Measurements from ENCODE around the gene SLC22A1. TPM values are rescaled to one million over a fixed set of nuclear protein-coding genes. Genes with fewer than 3 reads are reported as not detected.

The SLC22A1 gene
- total RNA-seq (2013; cell fraction: nucleolus; rRNA removed): 0.86 and 1.0 TPM in 2 replicates
- total RNA-seq (2014; rRNA removed) (0.05 and 0.17 TPM in 2 replicates), total RNA-seq (2014; rRNA removed; fragmentation: Illumina TruSeq; extraction: Trizol) (0.09 TPM in 2 replicates), total RNA-seq (2021) (0.28 and 1.1 TPM in 2 replicates), polyA plus RNA-seq (2011; rRNA removed) (0.15 TPM in 1 of 2 replicates, not detected in the other), polyA plus RNA-seq (2014; fragmentation: Illumina TruSeq; extraction: Trizol) (0.18 TPM in 1 of 2 replicates, not detected in the other), polyA plus RNA-seq (2014; fragmentation: Nextera tagmentation; extraction: Ambion mirVana) (under 1 TPM in 1 of 2 experiments, not detected in 1; 0.15 TPM), polyA plus RNA-seq (2014; rRNA removed) (0.09 and 0.23 TPM in 2 replicates), polyA plus RNA-seq (2016; fragmentation: Nextera tagmentation; extraction: Ambion mirVana) (not detected), polyA minus RNA-seq (2011; rRNA and poly(A)+ RNA removed) (0.44 and 0.82 TPM in 2 replicates), Bru-seq, nascent RNA (percentile 44 among the genes with signal in this experiment), BruChase-seq, experiment 1, labeled RNA remaining after a 6-hour chase (percentile 45 among the genes with signal in this experiment), BruChase-seq, experiment 2, labeled RNA remaining after a 2-hour chase (percentile 51 among the genes with signal in this experiment)
- polyA plus RNA-seq (2011; ENCODE audit: low read depth): not detected
- 0.08 and 0.37 TPM in 2 replicates for polyA plus RNA-seq (2011; cell fraction: cytosol; rRNA removed)
- 0.34 and 0.45 TPM in 2 replicates for polyA plus RNA-seq (2011; cell fraction: nucleus; rRNA removed)
- polyA plus RNA-seq (2012): 0.15 and 0.38 TPM in 2 replicates
- polyA minus RNA-seq (2011; cell fraction: cytosol; rRNA and poly(A)+ RNA removed): not detected in 2 replicates
- polyA minus RNA-seq (2011; cell fraction: nucleus; rRNA and poly(A)+ RNA removed): 1.8 and 3.7 TPM in 2 replicates
- long read RNA-seq, experiment 1: 0 reads
- long read RNA-seq, experiment 2: 0 reads

GRCh38 chr6:160121558-160121957 lies at the start of gene SLC22A1:
TSS of gene SLC22A1 (plus strand) at chr6:160121815. CDS start at chr6:160121936, 121 bp downstream.
- H4K20me1 ChIP-seq (ENCODE audit: control insufficient read depth, insufficient read depth): no peaks in the 10 kb centered on the region
- H3K4me3 ChIP-seq: no peak within 1 kb of the TSS
- TF ChIP-seq RAD21 (IDR thresholded peaks at IDR 0.05; ENCODE audit: insufficient read depth, low read depth, low read length) (no peak), SREBF2 (IDR thresholded peaks at IDR 0.05; ENCODE audit: low read length) (no peak), KAT2A (conservative IDR thresholded peaks at IDR 0.05; ENCODE audit: control insufficient read depth, low read depth, low read length) (no peak), ZNF217 (IDR thresholded peaks at IDR 0.05) (no peak), BMI1 (IDR thresholded peaks at IDR 0.05; ENCODE audit: borderline replicate concordance) (no peak), SMARCA5 (IDR thresholded peaks at IDR 0.05) (no peak), JUND (IDR thresholded peaks at IDR 0.05; ENCODE audit: low read depth, low read length) (no peak), MXI1 (IDR thresholded peaks at IDR 0.05; ENCODE audit: low read depth, low read length) (no peak)
- TF ChIP-seq, protein P1, sequence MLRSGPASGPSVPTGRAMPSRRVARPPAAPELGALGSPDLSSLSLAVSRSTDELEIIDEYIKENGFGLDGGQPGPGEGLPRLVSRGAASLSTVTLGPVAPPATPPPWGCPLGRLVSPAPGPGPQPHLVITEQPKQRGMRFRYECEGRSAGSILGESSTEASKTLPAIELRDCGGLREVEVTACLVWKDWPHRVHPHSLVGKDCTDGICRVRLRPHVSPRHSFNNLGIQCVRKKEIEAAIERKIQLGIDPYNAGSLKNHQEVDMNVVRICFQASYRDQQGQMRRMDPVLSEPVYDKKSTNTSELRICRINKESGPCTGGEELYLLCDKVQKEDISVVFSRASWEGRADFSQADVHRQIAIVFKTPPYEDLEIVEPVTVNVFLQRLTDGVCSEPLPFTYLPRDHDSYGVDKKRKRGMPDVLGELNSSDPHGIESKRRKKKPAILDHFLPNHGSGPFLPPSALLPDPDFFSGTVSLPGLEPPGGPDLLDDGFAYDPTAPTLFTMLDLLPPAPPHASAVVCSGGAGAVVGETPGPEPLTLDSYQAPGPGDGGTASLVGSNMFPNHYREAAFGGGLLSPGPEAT (IDR thresholded peaks at IDR 0.05; ENCODE audit: low read depth): no peak
- BruUV-seq (replicated peaks): no TSS peak
- H3K27ac ChIP-seq (ENCODE audit: control insufficient read depth, insufficient read depth): no peak within 1 kb of the TSS
- no peak for FAIRE-seq
- ChIA-PET CTCF (no interaction called here), SMC1A (ENCODE audit: uncharacterized antibody, unreplicated experiment) (no interaction called here), RAD21 (ENCODE audit: unreplicated experiment) (no interaction called here), POLR2A (no interaction called here)
- WGBS (ENCODE audit: insufficient coverage, insufficient replicate concordance, low lambda C conversion rate, missing lambda C conversion rate): 77% methylated on average over 8 of the region's 8 CpGs
- H3K9ac ChIP-seq (ENCODE audit: control insufficient read depth, insufficient read depth, low read length): no peak within 1 kb of the TSS
- no peaks in the 10 kb centered on the region for H3K27me3 ChIP-seq (replicated peaks in 1 of 2; ENCODE audit: control insufficient read depth in 2 of 2, insufficient read depth in 2 of 2, low read length in 1 of 2)
- no peaks in the 10 kb centered on the region for H3K36me3 ChIP-seq (ENCODE audit: control insufficient read depth in 2 of 2, insufficient read depth in 2 of 2, low read length in 1 of 2)
- H3K4me1 ChIP-seq (ENCODE audit: control insufficient read depth, insufficient read depth, low read length): no peaks in the 10 kb centered on the region
- no peak within 1 kb of the TSS for H3K4me2 ChIP-seq (ENCODE audit: control insufficient read depth, insufficient read depth)
- no peak for DNase-seq (ENCODE audit: low read depth, low spot score)
- H3K9me3 ChIP-seq (replicated peaks; ENCODE audit: control insufficient read depth, insufficient read depth, low read length): no peaks in the 10 kb centered on the region; the same call in 2 of the 3 replicates
- in situ Hi-C loops (cut with MboI) (no loop called here), intact Hi-C loops (cut with micrococcal nuclease; ENCODE audit: unreplicated experiment) (no loop called here)
- ATAC-seq: no peak
- H2AFZ ChIP-seq (ENCODE audit: control insufficient read depth, low read depth, low read length): no peak within 1 kb of the TSS
- no peaks in the 10 kb centered on the region for H3K79me2 ChIP-seq (ENCODE audit: control insufficient read depth, insufficient read depth, low read length)

Measured in GM12878 (cell line).